OCI-LY1 (cell line): ENCODE data around the gene MPC2.

Experiments used
- EZH2 ChIP-seq: fragments of 200-600 bp; sonication (generic), shearing (Covaris generic); IDR thresholded peaks from 2 replicates; pipeline ENCODE4 v1.8.0; 2017; ENCODE audit warnings: borderline replicate concordance, mixed run types, mild to moderate bottlenecking, antibody characterized with exemption, low read length, moderate library complexity, mixed read lengths
- TF ChIP-seq, protein P1 (sequence below): fragments of 200-600 bp; sonication (generic), shearing (Covaris generic); IDR thresholded peaks from 2 replicates; pipeline ENCODE4 v1.5.1; 2017; ENCODE audit warnings: mild to moderate bottlenecking, antibody characterized with exemption, low read length, moderate library complexity, mixed read lengths

DNA sequence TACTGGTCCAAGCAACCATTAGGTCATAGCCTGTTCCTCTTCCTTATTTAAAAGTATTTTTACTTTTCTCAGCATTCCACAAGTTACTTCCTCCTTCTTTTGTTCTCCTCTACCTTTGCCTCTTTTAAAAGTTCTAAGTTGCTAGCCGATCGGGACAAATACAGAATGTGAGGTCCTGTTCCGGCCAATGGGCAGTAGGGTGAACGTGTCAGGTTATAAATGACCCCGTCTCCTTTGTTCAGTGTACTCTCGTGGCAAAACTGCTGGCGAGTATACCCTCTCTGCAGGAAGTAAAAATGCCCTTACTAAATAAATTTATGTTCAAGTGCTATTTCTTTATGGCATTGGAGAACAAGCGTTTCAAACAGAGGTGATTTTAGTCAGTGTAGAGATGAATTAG is 25.5 kb downstream of the MPC2 start:
- TF ChIP-seq, protein P1, sequence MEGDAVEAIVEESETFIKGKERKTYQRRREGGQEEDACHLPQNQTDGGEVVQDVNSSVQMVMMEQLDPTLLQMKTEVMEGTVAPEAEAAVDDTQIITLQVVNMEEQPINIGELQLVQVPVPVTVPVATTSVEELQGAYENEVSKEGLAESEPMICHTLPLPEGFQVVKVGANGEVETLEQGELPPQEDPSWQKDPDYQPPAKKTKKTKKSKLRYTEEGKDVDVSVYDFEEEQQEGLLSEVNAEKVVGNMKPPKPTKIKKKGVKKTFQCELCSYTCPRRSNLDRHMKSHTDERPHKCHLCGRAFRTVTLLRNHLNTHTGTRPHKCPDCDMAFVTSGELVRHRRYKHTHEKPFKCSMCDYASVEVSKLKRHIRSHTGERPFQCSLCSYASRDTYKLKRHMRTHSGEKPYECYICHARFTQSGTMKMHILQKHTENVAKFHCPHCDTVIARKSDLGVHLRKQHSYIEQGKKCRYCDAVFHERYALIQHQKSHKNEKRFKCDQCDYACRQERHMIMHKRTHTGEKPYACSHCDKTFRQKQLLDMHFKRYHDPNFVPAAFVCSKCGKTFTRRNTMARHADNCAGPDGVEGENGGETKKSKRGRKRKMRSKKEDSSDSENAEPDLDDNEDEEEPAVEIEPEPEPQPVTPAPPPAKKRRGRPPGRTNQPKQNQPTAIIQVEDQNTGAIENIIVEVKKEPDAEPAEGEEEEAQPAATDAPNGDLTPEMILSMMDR = no peak
- TF ChIP-seq EZH2 = no peak
